Nephron (organoid): ENCODE results near the gene PRKAR1B.

Experiments
- H3K27ac Mint-ChIP-seq, 3 experiments: 2 replicates each; pipeline ENCODE4 v1.8.0; 2020; ENCODE audit warnings: mixed read lengths in 3 of 3, mild to moderate bottlenecking in 2 of 3, moderate library complexity in 1 of 3
- H3K27me3 Mint-ChIP-seq: 2 replicates; pipeline ENCODE4 v1.8.0; 2021; ENCODE audit warnings: low read depth, mild to moderate bottlenecking, moderate library complexity, mixed read lengths
- H3K36me3 Mint-ChIP-seq: 2 replicates; pipeline ENCODE4 v1.8.0; 2020; ENCODE audit warnings: low read depth, mixed read lengths
- H3K4me1 Mint-ChIP-seq: 2 replicates; pipeline ENCODE4 v1.8.0; 2020; ENCODE audit warnings: mixed read lengths
- H3K4me3 Mint-ChIP-seq, 3 experiments: 2 replicates each; pipeline ENCODE4 v1.8.0; 2020; ENCODE audit warnings: mild to moderate bottlenecking in 3 of 3, mixed read lengths in 3 of 3, moderate library complexity in 2 of 3
- H3K9me3 Mint-ChIP-seq: 2 replicates; pipeline ENCODE4 v1.8.0; 2020; ENCODE audit warnings: mixed read lengths
- TF ChIP-seq, protein P1 (sequence below), 3 experiments: fragments of 200-600 bp; sonication (generic); IDR thresholded peaks; one replicate each; pipeline ENCODE4 v1.5.0; 2021; ENCODE audit warnings: antibody characterized with exemption in 3 of 3; ENCODE audit not compliant: unreplicated experiment in 3 of 3

PRKAR1B gene

DNA sequence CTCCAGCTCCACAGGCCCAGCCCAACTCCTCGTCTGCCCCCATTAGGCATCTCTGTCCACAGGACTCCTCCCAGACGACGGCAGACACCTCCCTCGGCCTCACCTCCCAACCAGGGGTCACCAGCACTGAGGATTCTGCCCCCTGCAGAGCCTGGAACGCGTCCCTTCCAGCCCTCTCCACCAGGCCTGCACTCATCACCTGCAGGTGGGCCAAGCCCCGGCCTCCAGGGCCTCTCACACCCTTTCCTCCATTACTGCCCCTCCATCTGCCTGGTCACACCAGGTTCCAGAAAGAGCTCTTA, 164.8 kb downstream of the PRKAR1B start:
- Mint-ChIP-seq H3K36me3 (no peaks in the 10 kb centered on the region), H3K4me3 (peak overlapping the region; percentile 74 to 75 (median 75)), H3K27me3 (no peaks in the 10 kb centered on the region), H3K27ac (peak overlapping the region; percentile 67 to 93 (median 81)), H3K9me3 (no peaks in the 10 kb centered on the region), H3K4me1 (peaks cover 32% of the 10 kb centered on the region)
- TF ChIP-seq, protein P1, sequence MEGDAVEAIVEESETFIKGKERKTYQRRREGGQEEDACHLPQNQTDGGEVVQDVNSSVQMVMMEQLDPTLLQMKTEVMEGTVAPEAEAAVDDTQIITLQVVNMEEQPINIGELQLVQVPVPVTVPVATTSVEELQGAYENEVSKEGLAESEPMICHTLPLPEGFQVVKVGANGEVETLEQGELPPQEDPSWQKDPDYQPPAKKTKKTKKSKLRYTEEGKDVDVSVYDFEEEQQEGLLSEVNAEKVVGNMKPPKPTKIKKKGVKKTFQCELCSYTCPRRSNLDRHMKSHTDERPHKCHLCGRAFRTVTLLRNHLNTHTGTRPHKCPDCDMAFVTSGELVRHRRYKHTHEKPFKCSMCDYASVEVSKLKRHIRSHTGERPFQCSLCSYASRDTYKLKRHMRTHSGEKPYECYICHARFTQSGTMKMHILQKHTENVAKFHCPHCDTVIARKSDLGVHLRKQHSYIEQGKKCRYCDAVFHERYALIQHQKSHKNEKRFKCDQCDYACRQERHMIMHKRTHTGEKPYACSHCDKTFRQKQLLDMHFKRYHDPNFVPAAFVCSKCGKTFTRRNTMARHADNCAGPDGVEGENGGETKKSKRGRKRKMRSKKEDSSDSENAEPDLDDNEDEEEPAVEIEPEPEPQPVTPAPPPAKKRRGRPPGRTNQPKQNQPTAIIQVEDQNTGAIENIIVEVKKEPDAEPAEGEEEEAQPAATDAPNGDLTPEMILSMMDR (IDR thresholded peaks at IDR 0.05; ENCODE audit: unreplicated experiment in 3 of 3) = no peak

DNA sequence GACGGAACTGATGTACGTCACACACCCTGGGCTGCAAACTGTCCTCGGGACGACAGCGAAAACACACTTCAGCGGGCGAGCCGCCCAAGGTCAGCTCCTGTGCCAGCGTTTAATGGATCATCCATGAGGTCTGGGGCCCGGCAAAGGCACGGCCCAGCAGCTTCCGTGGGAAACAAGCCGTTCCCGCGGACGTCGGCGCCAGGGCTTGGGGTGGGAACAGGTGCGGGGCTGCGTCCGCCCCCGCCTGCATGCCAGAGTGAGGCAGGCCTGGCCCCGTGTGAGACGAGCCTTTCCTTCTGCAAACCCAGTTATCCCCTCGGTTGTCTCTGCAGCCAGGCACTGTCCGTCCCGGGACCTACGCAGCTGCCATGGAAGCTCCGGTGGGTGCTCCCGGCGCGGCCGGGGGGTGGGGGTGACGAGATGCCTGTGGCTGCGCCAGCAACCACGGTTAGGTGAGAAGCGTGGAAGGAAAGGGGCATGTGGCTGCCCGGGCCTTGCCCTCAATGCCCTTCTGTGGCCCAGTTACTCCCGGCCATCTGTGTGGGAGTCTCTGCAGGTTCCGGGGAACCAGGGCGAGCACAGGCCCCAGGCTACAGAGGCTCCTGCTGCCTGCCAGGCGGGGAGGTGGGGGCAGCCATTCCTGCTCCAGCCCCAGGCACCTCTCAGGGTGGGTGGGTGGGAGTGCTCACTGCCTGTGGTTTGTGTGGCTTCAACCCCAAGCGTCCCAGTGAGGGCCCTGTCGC, 165.3 kb downstream of the PRKAR1B start:
- no peaks in the 10 kb centered on the region for H3K36me3 Mint-ChIP-seq
- TF ChIP-seq, protein P1 (IDR thresholded peaks at IDR 0.05; ENCODE audit: unreplicated experiment in 3 of 3) = no peak
- H3K4me3 Mint-ChIP-seq = peak overlapping the region; percentile 63 to 81 (median 76)
- H3K9me3 Mint-ChIP-seq = no peaks in the 10 kb centered on the region
- H3K27ac Mint-ChIP-seq = peak overlapping the region; percentile 90 to 98 (median 94)
- H3K27me3 Mint-ChIP-seq = no peaks in the 10 kb centered on the region
- H3K4me1 Mint-ChIP-seq = peaks cover 32% of the 10 kb centered on the region

DNA sequence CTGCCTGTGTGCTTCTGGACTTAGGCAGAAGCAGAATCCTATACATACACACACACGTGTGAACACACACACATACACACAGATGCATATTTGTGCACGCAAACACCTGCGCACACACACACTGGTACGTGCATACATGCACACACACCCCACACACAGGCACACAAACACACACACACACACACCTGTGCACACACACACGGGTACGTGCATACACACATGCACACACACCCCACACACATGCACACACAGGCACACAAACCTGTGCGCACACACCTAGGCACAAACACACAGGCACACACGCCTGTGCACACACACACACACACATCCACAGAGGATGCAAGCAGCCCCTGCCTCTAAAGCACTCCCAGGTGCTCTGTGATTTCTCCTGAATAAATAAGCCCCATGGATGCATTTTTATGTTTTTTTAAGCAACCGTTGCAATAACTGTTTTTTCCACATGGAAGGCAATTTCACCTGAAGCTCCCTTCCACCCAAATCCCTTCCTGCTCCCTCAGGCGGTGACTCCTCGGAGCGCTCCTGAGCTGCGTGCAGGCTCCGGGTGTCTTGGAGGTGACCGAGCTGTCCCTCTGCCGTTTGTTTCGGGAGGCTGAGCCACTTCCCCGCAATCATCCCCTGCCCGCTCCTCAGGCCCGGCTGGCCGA, 166.0 kb downstream of the PRKAR1B start:
- Mint-ChIP-seq H3K27me3 (no peaks in the 10 kb centered on the region), H3K4me3 (peak overlapping the region; percentile 63 to 81 (median 76)), H3K36me3 (no peaks in the 10 kb centered on the region), H3K9me3 (no peaks in the 10 kb centered on the region), H3K4me1 (peaks cover 32% of the 10 kb centered on the region), H3K27ac (peak overlapping the region; percentile 90 to 98 (median 94))
- TF ChIP-seq, protein P1 (IDR thresholded peaks at IDR 0.05; ENCODE audit: unreplicated experiment in 3 of 3) = peak in 2 of 3 experiments; percentile 13 to 16

DNA sequence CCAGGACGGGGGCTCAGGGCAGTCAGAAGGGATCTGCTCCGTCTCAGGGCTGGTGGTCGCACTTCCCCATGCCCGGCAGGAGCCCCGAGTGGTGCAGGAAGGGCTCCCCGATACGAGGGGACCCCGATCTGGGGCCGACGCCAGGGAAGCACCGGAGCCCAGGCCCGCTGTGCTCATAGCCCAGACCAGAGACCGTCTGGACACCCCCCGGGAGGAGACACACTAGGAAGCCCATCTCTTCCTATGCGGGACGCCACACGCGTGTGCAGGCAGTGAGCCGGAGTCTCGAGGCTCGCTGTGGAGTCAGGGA, 167.7 kb downstream of the PRKAR1B start:
- no peaks in the 10 kb centered on the region for H3K9me3 Mint-ChIP-seq
- H3K4me3 Mint-ChIP-seq = no peak overlapping the region
- peaks cover 20% of the 10 kb centered on the region for H3K4me1 Mint-ChIP-seq
- TF ChIP-seq, protein P1 (IDR thresholded peaks at IDR 0.05; ENCODE audit: unreplicated experiment in 3 of 3) = no peak
- no peak overlapping the region for H3K27ac Mint-ChIP-seq
- H3K27me3 Mint-ChIP-seq = peaks cover 3% of the 10 kb centered on the region
- no peaks in the 10 kb centered on the region for H3K36me3 Mint-ChIP-seq

DNA sequence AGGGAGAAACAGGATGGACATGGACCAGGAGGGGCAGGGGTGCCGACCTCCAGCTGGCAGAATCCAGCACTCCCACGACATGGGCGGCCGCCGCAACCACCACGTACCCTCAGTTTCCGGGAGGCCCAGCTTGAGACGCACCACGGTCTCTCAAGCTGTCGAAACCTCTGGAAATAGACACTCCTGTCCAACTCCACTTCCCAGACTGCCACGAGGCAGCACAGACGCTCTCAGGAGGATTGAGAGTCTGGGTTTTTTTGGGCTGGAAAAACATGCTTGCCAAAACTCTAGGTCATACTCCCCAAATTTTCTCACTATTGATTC, 169.6 kb downstream of the PRKAR1B start:
- TF ChIP-seq, protein P1 (IDR thresholded peaks at IDR 0.05; ENCODE audit: unreplicated experiment in 3 of 3) = no peak
- Mint-ChIP-seq H3K9me3 (no peaks in the 10 kb centered on the region), H3K4me3 (no peak overlapping the region), H3K27me3 (peaks cover 3% of the 10 kb centered on the region), H3K36me3 (no peaks in the 10 kb centered on the region), H3K4me1 (peaks cover 14% of the 10 kb centered on the region), H3K27ac (no peak overlapping the region)
